Fibroblast of lung (primary cell): ENCODE data around the gene PDAP1. TPM values are rescaled to one million over a fixed set of nuclear protein-coding genes. Genes with fewer than 3 reads are reported as not detected.

Experiments
- DNase-seq, 2 donors: peaks; one replicate each; pipeline versions ENCODE4 v3.0.0 to v3.0.0-alpha.2; 2010; ENCODE audit warnings: low read depth in 2 of 2
- H2AFZ ChIP-seq: 2 replicates; pipeline ENCODE4 v1.5.1; 2012; ENCODE audit warnings: low read length, control low read depth, inconsistent platforms
- H3K27ac ChIP-seq: 2 replicates; pipeline ENCODE4 v1.5.1; 2011; ENCODE audit warnings: low read length, control low read depth; ENCODE audit not compliant: insufficient read depth
- H3K27me3 ChIP-seq: 2 replicates; pipeline ENCODE4 v1.5.1; 2011; ENCODE audit warnings: mild to moderate bottlenecking, low read length; ENCODE audit not compliant: control insufficient read depth, insufficient read depth
- H3K36me3 ChIP-seq: 2 replicates; pipeline ENCODE4 v1.5.1; 2011; ENCODE audit warnings: low read length; ENCODE audit not compliant: control insufficient read depth, insufficient read depth
- H3K4me1 ChIP-seq: 2 replicates; pipeline ENCODE4 v1.5.1; 2011; ENCODE audit warnings: low read length; ENCODE audit not compliant: control insufficient read depth, insufficient read depth; ENCODE audit errors: extremely low read depth
- H3K4me2 ChIP-seq: 2 replicates; pipeline ENCODE4 v1.5.1; 2011; ENCODE audit warnings: low read length, control low read depth; ENCODE audit not compliant: insufficient read depth; ENCODE audit errors: extremely low read depth
- H3K4me3 ChIP-seq, 4 experiments: fragments of 200-600 bp in 1 of 4; sonication (generic) in 1 of 4; replicated peaks in 1 of 4; 2 replicates each; pipeline ENCODE4 v1.5.1; 2011 to 2016; ENCODE audit warnings: low read length in 4 of 4, low read depth in 3 of 4, mild to moderate bottlenecking in 3 of 4, control low read depth in 2 of 4, inconsistent platforms in 1 of 4, mixed read lengths in 1 of 4; ENCODE audit not compliant: insufficient read depth in 1 of 4; ENCODE audit errors: control extremely low read depth in 1 of 4
- H3K79me2 ChIP-seq: 2 replicates; pipeline ENCODE4 v1.5.1; 2012; ENCODE audit warnings: mild to moderate bottlenecking, low read length, inconsistent platforms; ENCODE audit not compliant: control insufficient read depth, insufficient read depth
- H3K9ac ChIP-seq: 2 replicates; pipeline ENCODE4 v1.5.1; 2011; ENCODE audit warnings: mild to moderate bottlenecking, low read length, control low read depth; ENCODE audit not compliant: insufficient read depth
- H3K9me3 ChIP-seq: 2 replicates; pipeline ENCODE4 v1.5.1; 2012; ENCODE audit warnings: low read depth, low read length; ENCODE audit not compliant: control insufficient read depth, insufficient read depth
- H4K20me1 ChIP-seq: 2 replicates; pipeline ENCODE4 v1.5.1; 2011; ENCODE audit warnings: low read length; ENCODE audit not compliant: control insufficient read depth, insufficient read depth; ENCODE audit errors: extremely low read depth
- CTCF ChIP-seq, 2 donors: IDR thresholded peaks in 1 of 2; conservative IDR thresholded peaks in 1 of 2; 1 replicate in 1 of 2; 2 replicates in 1 of 2; pipeline ENCODE4 v1.5.1; 2011 to 2012; ENCODE audit warnings: low read length in 2 of 2, control low read depth in 1 of 2, inconsistent platforms in 1 of 2, low read depth in 1 of 2, mild to moderate bottlenecking in 1 of 2
- EZH2 ChIP-seq: IDR thresholded peaks from 2 replicates; pipeline ENCODE4 v1.5.1; 2012; ENCODE audit warnings: low read length, control low read depth, mild to moderate bottlenecking; ENCODE audit errors: missing control alignments
- polyA plus RNA-seq, 2 donors: library from polyadenylated mRNA; depleted of rRNA in 1 of 2; stranded (reverse) in 1 of 2; unstranded in 1 of 2; fragments of >200 nt; gene quantifications; 2 replicates each; pipeline ENCODE4 v1.2.1, GENCODE V29; 2011 to 2012; ENCODE audit warnings: missing spikeins in 1 of 2
- total RNA-seq: library from RNA; depleted of rRNA; stranded (reverse); fragments of >200 nt; gene quantifications from 2 replicates; pipeline ENCODE4 v1.2.1, GENCODE V29; 2014

Gene PDAP1
- total and polyA plus RNA-seq, 2 donors (not counting 1 experiment from before 2014, with no cell fraction given) = 29.6 to 105 TPM

GRCh38 chr7:99429756-99430155 is 21.4 kb upstream of the PDAP1 start:
- Histone ChIP-seq H3K27me3 (no peaks in the 10 kb centered on the region), H3K9ac (no peak overlapping the region), H3K4me3 (no peak overlapping the region), H3K4me2 (no peak overlapping the region), H4K20me1 (no peaks in the 10 kb centered on the region), H3K27ac (no peak overlapping the region), H3K36me3 (peaks cover 12% of the 10 kb centered on the region), H3K79me2 (no peaks in the 10 kb centered on the region), H3K9me3 (no peaks in the 10 kb centered on the region), H2AFZ (no peak overlapping the region), H3K4me1 (no peaks in the 10 kb centered on the region)
- no peak for TF ChIP-seq EZH2
- TF ChIP-seq CTCF (conservative IDR thresholded peaks at IDR 0.05 in 1 of 2, IDR thresholded peaks at IDR 0.05 in 1 of 2; ENCODE audit: low read depth in 1 of 2, low read length in 2 of 2) = no peak
- DNase-seq = no peak

GRCh38 chr7:99428972-99429566 is 20.7 kb upstream of the PDAP1 start:
- no peaks in the 10 kb centered on the region for H3K4me1 ChIP-seq
- no peak overlapping the region for H2AFZ ChIP-seq
- H3K9me3 ChIP-seq = no peaks in the 10 kb centered on the region
- H3K4me2 ChIP-seq = no peak overlapping the region
- no peaks in the 10 kb centered on the region for H3K27me3 ChIP-seq
- no peaks in the 10 kb centered on the region for H3K79me2 ChIP-seq
- H3K27ac ChIP-seq = no peak overlapping the region
- H3K36me3 ChIP-seq = peaks cover 18% of the 10 kb centered on the region
- no peak overlapping the region for H3K9ac ChIP-seq
- no peak for DNase-seq
- TF ChIP-seq EZH2 (no peak), CTCF (conservative IDR thresholded peaks at IDR 0.05 in 1 of 2, IDR thresholded peaks at IDR 0.05 in 1 of 2; ENCODE audit: low read depth in 1 of 2, low read length in 2 of 2) (no peak)
- no peaks in the 10 kb centered on the region for H4K20me1 ChIP-seq
- H3K4me3 ChIP-seq = no peak overlapping the region

- H3K4me2 ChIP-seq = no peak overlapping the region
- H3K4me1 ChIP-seq = no peaks in the 10 kb centered on the region
- no peak overlapping the region for H3K4me3 ChIP-seq
- H3K9me3 ChIP-seq = no peaks in the 10 kb centered on the region
- TF ChIP-seq CTCF (conservative IDR thresholded peaks at IDR 0.05 in 1 of 2, IDR thresholded peaks at IDR 0.05 in 1 of 2; ENCODE audit: low read depth in 1 of 2, low read length in 2 of 2) (no peak), EZH2 (no peak)
- H3K27ac ChIP-seq = no peak overlapping the region
- H3K9ac ChIP-seq = no peak overlapping the region
- H4K20me1 ChIP-seq = no peaks in the 10 kb centered on the region
- no peaks in the 10 kb centered on the region for H3K27me3 ChIP-seq
- DNase-seq = no peak
- no peaks in the 10 kb centered on the region for H3K79me2 ChIP-seq
- peaks cover 23% of the 10 kb centered on the region for H3K36me3 ChIP-seq
- no peak overlapping the region for H2AFZ ChIP-seq
Measured at GRCh38 chr7:99424932-99425730, 16.7 kb upstream of the PDAP1 start.
